CD4-positive, alpha-beta T cell (primary cell): Measurements from ENCODE around the gene FILIP1L. TPM values are rescaled to one million over a fixed set of nuclear protein-coding genes. Genes with fewer than 3 reads are reported as not detected.

Experiments used
- ATAC-seq: fragments of 200-7000 bp; cut with Tn5 transposase; one replicate; pipeline ENCODE4 v1.10.0; 2022; ENCODE audit warnings: mild to moderate bottlenecking; ENCODE audit not compliant: poor library complexity
- CTCF ChIA-PET: fragments of 350-600 bp; sonication (Branson Sonifier 250); formaldehyde crosslinking; loops from one replicate; lab custom pipeline; 2021; ENCODE audit warnings: antibody characterized with exemption, inconsistent platforms; lab: Charles Lee
- POLR2A ChIA-PET: fragments of 350-600 bp; sonication (Branson Sonifier 250); formaldehyde crosslinking; loops from one replicate; lab custom pipeline; 2021; ENCODE audit warnings: antibody characterized with exemption, inconsistent platforms; lab: Charles Lee
- DNase-seq, 14 experiments: peaks; one replicate each; pipeline ENCODE4 v3.0.0-alpha.2; 2013 to 2020; ENCODE audit warnings: mixed read lengths in 2 of 14
- H3K27ac ChIP-seq, 2 donors: one replicate each; pipeline versions ENCODE4 v1.5.1 to v1.7.0; 2013; ENCODE audit warnings: low read length in 2 of 2, low read depth in 1 of 2, mild to moderate bottlenecking in 1 of 2
- H3K27me3 ChIP-seq, 2 experiments: 1 replicate in 1 of 2; 2 replicates in 1 of 2; pipeline versions ENCODE4 v1.6.1 to v1.7.0; 2013; ENCODE audit warnings: low read length in 2 of 2, control low read depth in 1 of 2, mild to moderate bottlenecking in 1 of 2, moderate library complexity in 1 of 2; ENCODE audit not compliant: insufficient read depth in 2 of 2, control insufficient read depth in 1 of 2
- H3K36me3 ChIP-seq: one replicate; pipeline ENCODE4 v1.6.1; 2013; ENCODE audit warnings: low read length, control low read depth; ENCODE audit not compliant: insufficient read depth
- H3K4me1 ChIP-seq: one replicate; pipeline ENCODE4 v1.6.1; 2013; ENCODE audit warnings: low read length, control low read depth; ENCODE audit not compliant: insufficient read depth
- H3K4me3 ChIP-seq: one replicate; pipeline ENCODE4 v1.5.1; 2013; ENCODE audit warnings: mild to moderate bottlenecking, low read length, moderate library complexity
- H3K9me3 ChIP-seq, 2 experiments: 1 replicate in 1 of 2; 2 replicates in 1 of 2; pipeline versions ENCODE4 v1.6.1 to v1.7.0; 2013; ENCODE audit warnings: low read length in 2 of 2, mild to moderate bottlenecking in 2 of 2, control low read depth in 1 of 2, moderate library complexity in 1 of 2; ENCODE audit not compliant: control insufficient read depth in 1 of 2, insufficient read depth in 1 of 2
- H3K27ac Mint-ChIP-seq: one replicate; pipeline ENCODE4 v1.8.0; 2020; ENCODE audit warnings: mixed read lengths
- H3K27me3 Mint-ChIP-seq: one replicate; pipeline ENCODE4 v1.8.0; 2021; ENCODE audit warnings: mixed read lengths
- H3K36me3 Mint-ChIP-seq: one replicate; pipeline ENCODE4 v1.8.0; 2021; ENCODE audit warnings: low read depth, mixed read lengths
- H3K4me1 Mint-ChIP-seq: one replicate; pipeline ENCODE4 v1.8.0; 2021; ENCODE audit warnings: low read depth, mixed read lengths
- H3K4me3 Mint-ChIP-seq: one replicate; pipeline ENCODE4 v1.8.0; 2020; ENCODE audit warnings: mild to moderate bottlenecking, mixed read lengths
- H3K9me3 Mint-ChIP-seq: one replicate; pipeline ENCODE4 v1.8.0; 2020; ENCODE audit warnings: mixed read lengths
- intact Hi-C, 2 experiments: fragments of 100-400 bp; cut with DNase I in 1 of 2; cut with micrococcal nuclease in 1 of 2; formaldehyde crosslinking; loops; one replicate each; pipeline versions ENCODE4 v1.15.1 to v1.9.0; 2023 to 2025; cut with DNase I, micrococcal nuclease
- total RNA-seq, 174 experiments: library from RNA in 2 of 174; stranded (reverse) in 2 of 174; gene quantifications; one replicate each; pipeline ENCODE4 v1.2.3 and lab custom pipeline; 2021 to 2026
- TF ChIP-seq, protein P1 (sequence below): fragments of 200-600 bp; IDR thresholded peaks from one replicate; pipeline ENCODE4 v1.8.0; 2022; ENCODE audit warnings: antibody characterized with exemption, mild to moderate bottlenecking

The FILIP1L gene
- total RNA-seq, 2 experiments from 2014 or later, result 0.08 to 0.28 TPM

DNA sequence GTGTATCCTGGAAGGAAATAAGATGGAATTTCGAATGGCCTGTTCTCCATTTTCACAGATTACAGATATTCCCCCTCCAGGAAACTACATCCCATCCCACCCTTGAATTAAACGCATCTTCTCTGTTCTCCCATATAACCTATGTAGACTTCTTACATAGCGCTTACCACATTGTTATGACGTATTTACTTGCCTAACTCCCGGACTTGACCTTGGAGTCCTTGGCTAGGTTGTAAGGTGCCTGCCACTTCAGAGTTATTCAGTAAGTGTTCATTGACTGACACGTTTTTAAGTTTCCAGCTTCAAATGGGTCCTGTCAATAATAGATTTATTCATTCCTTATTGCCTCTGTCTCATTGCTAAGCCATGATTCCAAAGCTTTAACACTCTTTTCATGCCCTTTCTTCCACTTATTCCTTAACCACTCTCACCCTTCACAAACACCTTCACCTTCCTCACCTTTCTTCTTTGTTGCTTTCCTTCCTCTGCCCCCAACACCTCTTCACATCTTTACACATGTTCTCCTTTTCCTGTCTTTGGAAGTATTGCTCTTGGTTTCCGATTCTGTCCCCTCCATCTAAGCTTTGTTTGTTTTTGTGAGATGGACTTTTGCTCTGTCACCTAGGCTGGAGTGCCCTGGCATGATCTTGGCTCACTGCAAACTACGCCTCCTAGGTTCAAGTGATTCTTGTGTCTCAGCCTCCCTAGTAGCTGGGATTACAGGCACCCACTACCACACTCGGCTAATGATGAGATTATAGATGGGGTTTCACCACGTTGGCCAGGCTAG lies 158.3 kb downstream of the FILIP1L start:
- Histone ChIP-seq H3K27ac (no peak overlapping the region), H3K4me1 (no peaks in the 10 kb centered on the region), H3K36me3 (no peaks in the 10 kb centered on the region), H3K4me3 (no peak overlapping the region), H3K27me3 (no peaks in the 10 kb centered on the region), H3K9me3 (no peaks in the 10 kb centered on the region)
- Mint-ChIP-seq H3K4me3 (no peak overlapping the region), H3K27me3 (no peaks in the 10 kb centered on the region), H3K9me3 (no peaks in the 10 kb centered on the region), H3K27ac (no peak overlapping the region), H3K4me1 (peaks cover 4% of the 10 kb centered on the region), H3K36me3 (no peaks in the 10 kb centered on the region)
- ATAC-seq (no peak), DNase-seq (no peak)
- ChIA-PET POLR2A (no interaction called here), CTCF (no interaction called here)
- TF ChIP-seq, protein P1, sequence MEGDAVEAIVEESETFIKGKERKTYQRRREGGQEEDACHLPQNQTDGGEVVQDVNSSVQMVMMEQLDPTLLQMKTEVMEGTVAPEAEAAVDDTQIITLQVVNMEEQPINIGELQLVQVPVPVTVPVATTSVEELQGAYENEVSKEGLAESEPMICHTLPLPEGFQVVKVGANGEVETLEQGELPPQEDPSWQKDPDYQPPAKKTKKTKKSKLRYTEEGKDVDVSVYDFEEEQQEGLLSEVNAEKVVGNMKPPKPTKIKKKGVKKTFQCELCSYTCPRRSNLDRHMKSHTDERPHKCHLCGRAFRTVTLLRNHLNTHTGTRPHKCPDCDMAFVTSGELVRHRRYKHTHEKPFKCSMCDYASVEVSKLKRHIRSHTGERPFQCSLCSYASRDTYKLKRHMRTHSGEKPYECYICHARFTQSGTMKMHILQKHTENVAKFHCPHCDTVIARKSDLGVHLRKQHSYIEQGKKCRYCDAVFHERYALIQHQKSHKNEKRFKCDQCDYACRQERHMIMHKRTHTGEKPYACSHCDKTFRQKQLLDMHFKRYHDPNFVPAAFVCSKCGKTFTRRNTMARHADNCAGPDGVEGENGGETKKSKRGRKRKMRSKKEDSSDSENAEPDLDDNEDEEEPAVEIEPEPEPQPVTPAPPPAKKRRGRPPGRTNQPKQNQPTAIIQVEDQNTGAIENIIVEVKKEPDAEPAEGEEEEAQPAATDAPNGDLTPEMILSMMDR, result no peak
- intact Hi-C loops, result no loop called here

DNA sequence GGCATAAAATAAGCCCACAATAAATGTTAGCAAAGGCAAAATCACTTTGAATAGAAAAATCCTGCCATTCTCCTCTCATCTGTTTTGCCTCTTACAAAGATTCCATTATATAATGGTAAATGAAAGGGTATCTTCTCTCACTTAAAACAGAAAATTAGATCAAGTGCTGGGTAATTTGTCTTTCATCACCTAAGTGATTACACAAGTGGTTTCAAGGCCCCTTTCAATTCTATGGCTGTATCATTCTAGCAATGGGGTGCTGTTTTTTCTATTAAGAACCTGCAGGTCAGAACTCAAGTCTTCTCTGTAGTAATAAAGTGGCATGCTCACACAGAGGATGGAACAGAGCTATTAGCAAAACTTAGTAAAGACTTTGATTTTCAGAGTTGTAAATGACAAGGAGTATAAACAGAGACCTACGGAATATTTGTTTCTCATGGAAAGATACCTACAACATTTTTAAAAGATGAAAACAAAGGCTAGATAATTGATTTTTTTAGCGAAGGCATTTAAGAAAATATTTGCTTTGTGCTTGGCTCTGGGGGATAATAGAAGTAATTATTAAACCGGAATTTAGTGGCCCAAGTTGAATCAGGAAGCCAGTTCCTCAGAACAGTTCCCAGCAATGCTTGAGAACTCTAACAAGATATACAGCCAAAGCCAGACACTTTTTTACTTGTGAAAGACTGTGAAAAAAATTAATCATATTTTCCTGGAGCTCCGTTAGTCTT lies 159.2 kb downstream of the FILIP1L start:
- no peaks in the 10 kb centered on the region for H3K4me1 ChIP-seq
- H3K36me3 ChIP-seq, result no peaks in the 10 kb centered on the region
- TF ChIP-seq, protein P1, result no peak
- H3K27ac ChIP-seq, result no peak overlapping the region
- DNase-seq, result no peak
- Mint-ChIP-seq H3K27ac (no peak overlapping the region), H3K4me1 (peaks cover 4% of the 10 kb centered on the region), H3K27me3 (no peaks in the 10 kb centered on the region), H3K36me3 (no peaks in the 10 kb centered on the region), H3K9me3 (no peaks in the 10 kb centered on the region), H3K4me3 (no peak overlapping the region)
- CTCF ChIA-PET, result no interaction called here
- H3K9me3 ChIP-seq, result no peaks in the 10 kb centered on the region
- ATAC-seq, result no peak
- no peaks in the 10 kb centered on the region for H3K27me3 ChIP-seq
- intact Hi-C loops, result no loop called here
- no peak overlapping the region for H3K4me3 ChIP-seq
- POLR2A ChIA-PET, result no interaction called here

DNA sequence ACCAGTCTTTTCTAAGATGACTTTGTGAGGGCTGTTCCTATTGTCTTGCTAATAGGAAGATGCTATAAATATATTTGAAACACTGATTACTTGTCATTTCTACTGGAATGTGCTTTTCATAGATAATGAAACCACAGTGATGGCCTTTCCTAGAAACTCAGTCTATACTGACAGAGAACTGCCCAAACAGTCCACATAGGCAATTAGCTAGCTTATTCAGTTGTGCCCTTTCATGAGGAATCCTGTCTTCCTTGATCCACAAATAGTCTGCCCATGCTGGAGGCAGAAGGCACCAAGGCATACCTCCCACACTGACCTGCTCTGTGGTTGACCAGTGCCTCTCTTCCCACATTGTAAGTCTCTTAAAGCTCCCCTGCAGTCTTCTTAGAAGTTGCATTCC lies 160.7 kb downstream of the FILIP1L start:
- ATAC-seq, result no peak
- Histone ChIP-seq H3K27ac (no peak overlapping the region), H3K36me3 (no peaks in the 10 kb centered on the region), H3K9me3 (no peaks in the 10 kb centered on the region), H3K4me3 (no peak overlapping the region), H3K4me1 (no peaks in the 10 kb centered on the region), H3K27me3 (no peaks in the 10 kb centered on the region)
- Mint-ChIP-seq H3K27me3 (no peaks in the 10 kb centered on the region), H3K9me3 (no peaks in the 10 kb centered on the region), H3K4me1 (peaks cover 4% of the 10 kb centered on the region), H3K36me3 (no peaks in the 10 kb centered on the region), H3K27ac (no peak overlapping the region), H3K4me3 (no peak overlapping the region)
- ChIA-PET POLR2A (no interaction called here), CTCF (no interaction called here)
- TF ChIP-seq, protein P1, result no peak
- no peak for DNase-seq
- intact Hi-C loops, result no loop called here
